WTC11 (cell line): ENCODE data around the gene MYO15B. TPM values are rescaled to one million over a fixed set of nuclear protein-coding genes. Genes with fewer than 3 reads are reported as not detected.

Experiments used
- ATAC-seq: fragments of 200-7000 bp; cut with Tn5 transposase; 2 replicates; pipeline ENCODE4 v1.10.0; 2021; ENCODE audit warnings: mild to moderate bottlenecking, moderate library complexity
- CTCF ChIA-PET: fragments of 300-600 bp; sonication (Branson Sonifier 250); formaldehyde crosslinking; loops from one replicate; lab custom pipeline; 2021; ENCODE audit warnings: antibody characterized with exemption; lab: Charles Lee
- POLR2A ChIA-PET: fragments of 350-600 bp; sonication (Branson Sonifier 250); formaldehyde crosslinking; loops from one replicate; lab custom pipeline; 2021; ENCODE audit warnings: antibody characterized with exemption; lab: Charles Lee
- DNase-seq: peaks from one replicate; pipeline ENCODE4 v3.0.0; 2021; ENCODE audit warnings: low spot score
- H3K27ac Mint-ChIP-seq: 2 replicates; pipeline ENCODE4 v1.8.0; 2021; ENCODE audit warnings: mixed read lengths
- H3K27me3 Mint-ChIP-seq: 2 replicates; pipeline ENCODE4 v1.8.0; 2021; ENCODE audit warnings: low read depth, mild to moderate bottlenecking, moderate library complexity, mixed read lengths
- H3K36me3 Mint-ChIP-seq: 2 replicates; pipeline ENCODE4 v1.8.0; 2021; ENCODE audit warnings: mixed read lengths
- H3K4me1 Mint-ChIP-seq: 2 replicates; pipeline ENCODE4 v1.8.0; 2022; ENCODE audit warnings: mixed read lengths
- H3K4me3 Mint-ChIP-seq: 2 replicates; pipeline ENCODE4 v1.8.0; 2021; ENCODE audit warnings: mild to moderate bottlenecking, moderate library complexity, mixed read lengths
- H3K9me3 Mint-ChIP-seq: 2 replicates; pipeline ENCODE4 v1.8.0; 2021; ENCODE audit warnings: mixed read lengths
- E2F1 ChIP-seq: sonication (generic); formaldehyde crosslinking; IDR thresholded peaks from 2 replicates; pipeline ENCODE4 v1.8.0; 2022; ENCODE audit warnings: mild to moderate bottlenecking, missing genetic modification reagents
- ERG ChIP-seq: fragments of 250-450 bp; sonication (Bioruptor Pico); IDR thresholded peaks from 2 replicates; pipeline ENCODE4 v1.8.0; 2021; ENCODE audit warnings: mild to moderate bottlenecking
- ETV6 ChIP-seq: sonication (generic); formaldehyde crosslinking; IDR thresholded peaks from 2 replicates; pipeline ENCODE4 v1.8.1; 2022; ENCODE audit warnings: mild to moderate bottlenecking, missing genetic modification reagents
- GABPB1 ChIP-seq: sonication (generic); formaldehyde crosslinking; IDR thresholded peaks from 2 replicates; pipeline ENCODE4 v1.8.1; 2023; ENCODE audit warnings: mild to moderate bottlenecking, missing genetic modification reagents
- IRF2 ChIP-seq: sonication (generic); formaldehyde crosslinking; IDR thresholded peaks from 2 replicates; pipeline ENCODE4 v1.8.0; 2022; ENCODE audit warnings: low read depth, missing genetic modification reagents, borderline replicate concordance
- JAZF1 ChIP-seq: fragments of 250-450 bp; sonication (Bioruptor Pico); IDR thresholded peaks from 2 replicates; pipeline ENCODE4 v1.9.0; 2021; ENCODE audit warnings: moderate library complexity, mild to moderate bottlenecking, inconsistent platforms
- MAX ChIP-seq: sonication (generic); formaldehyde crosslinking; IDR thresholded peaks from 2 replicates; pipeline ENCODE4 v1.8.0; 2022; ENCODE audit warnings: mild to moderate bottlenecking, missing genetic modification reagents
- MXD4 ChIP-seq: fragments of 250-450 bp; sonication (Bioruptor Pico); IDR thresholded peaks from 2 replicates; pipeline ENCODE4 v1.8.0; 2021; ENCODE audit warnings: mild to moderate bottlenecking, moderate library complexity, borderline replicate concordance
- NFYB ChIP-seq: sonication (generic); formaldehyde crosslinking; conservative IDR thresholded peaks from 2 replicates; pipeline ENCODE4 v1.8.0; 2022; ENCODE audit warnings: low read depth, missing genetic modification reagents
- NR1H2 ChIP-seq: sonication (generic); formaldehyde crosslinking; IDR thresholded peaks from 2 replicates; pipeline ENCODE4 v1.9.0; 2021; ENCODE audit warnings: mild to moderate bottlenecking, moderate library complexity, missing genetic modification reagents
- PRRX2 ChIP-seq: fragments of 250-450 bp; sonication (Bioruptor Pico); IDR thresholded peaks from 2 replicates; pipeline ENCODE4 v1.8.0; 2021; ENCODE audit warnings: mild to moderate bottlenecking
- ZBTB21 ChIP-seq: sonication (generic); formaldehyde crosslinking; IDR thresholded peaks from 2 replicates; pipeline ENCODE4 v1.8.1; 2023; ENCODE audit warnings: mild to moderate bottlenecking, missing genetic modification reagents, borderline replicate concordance
- ZBTB43 ChIP-seq: sonication (generic); formaldehyde crosslinking; IDR thresholded peaks from 2 replicates; pipeline ENCODE4 v1.8.1; 2023; ENCODE audit warnings: mild to moderate bottlenecking, missing genetic modification reagents
- ZNF416 ChIP-seq: fragments of 250-450 bp; sonication (Bioruptor Pico); IDR thresholded peaks from 2 replicates; pipeline ENCODE4 v1.9.0; 2021; ENCODE audit warnings: mild to moderate bottlenecking, inconsistent platforms
- total RNA-seq: library from RNA; stranded (reverse); gene quantifications from 3 replicates; pipeline ENCODE4 v1.2.3, GENCODE V29; 2021
- TF ChIP-seq, protein P1 (sequence below): sonication (generic); formaldehyde crosslinking; IDR thresholded peaks from 2 replicates; pipeline ENCODE4 v1.8.1; 2022; ENCODE audit warnings: low read depth, missing genetic modification reagents, borderline replicate concordance
- TF ChIP-seq, protein P2 (sequence below): sonication (generic); formaldehyde crosslinking; IDR thresholded peaks from 2 replicates; pipeline ENCODE4 v1.8.1; 2023; ENCODE audit warnings: mild to moderate bottlenecking, missing genetic modification reagents, borderline replicate concordance
- TF ChIP-seq, protein P3 (sequence below): sonication (generic); formaldehyde crosslinking; IDR thresholded peaks from 2 replicates; pipeline ENCODE4 v1.8.1; 2022; ENCODE audit warnings: mild to moderate bottlenecking, missing genetic modification reagents, moderate library complexity, borderline replicate concordance

Gene MYO15B
- total RNA-seq, 1 experiment from 2014 or later, result 35.6 TPM

- TF ChIP-seq, protein P1, sequence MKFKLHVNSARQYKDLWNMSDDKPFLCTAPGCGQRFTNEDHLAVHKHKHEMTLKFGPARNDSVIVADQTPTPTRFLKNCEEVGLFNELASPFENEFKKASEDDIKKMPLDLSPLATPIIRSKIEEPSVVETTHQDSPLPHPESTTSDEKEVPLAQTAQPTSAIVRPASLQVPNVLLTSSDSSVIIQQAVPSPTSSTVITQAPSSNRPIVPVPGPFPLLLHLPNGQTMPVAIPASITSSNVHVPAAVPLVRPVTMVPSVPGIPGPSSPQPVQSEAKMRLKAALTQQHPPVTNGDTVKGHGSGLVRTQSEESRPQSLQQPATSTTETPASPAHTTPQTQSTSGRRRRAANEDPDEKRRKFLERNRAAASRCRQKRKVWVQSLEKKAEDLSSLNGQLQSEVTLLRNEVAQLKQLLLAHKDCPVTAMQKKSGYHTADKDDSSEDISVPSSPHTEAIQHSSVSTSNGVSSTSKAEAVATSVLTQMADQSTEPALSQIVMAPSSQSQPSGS, result no peak
- no peak for TF ChIP-seq ETV6 (CRISPR knock-in tag)
- TF ChIP-seq, protein P2, sequence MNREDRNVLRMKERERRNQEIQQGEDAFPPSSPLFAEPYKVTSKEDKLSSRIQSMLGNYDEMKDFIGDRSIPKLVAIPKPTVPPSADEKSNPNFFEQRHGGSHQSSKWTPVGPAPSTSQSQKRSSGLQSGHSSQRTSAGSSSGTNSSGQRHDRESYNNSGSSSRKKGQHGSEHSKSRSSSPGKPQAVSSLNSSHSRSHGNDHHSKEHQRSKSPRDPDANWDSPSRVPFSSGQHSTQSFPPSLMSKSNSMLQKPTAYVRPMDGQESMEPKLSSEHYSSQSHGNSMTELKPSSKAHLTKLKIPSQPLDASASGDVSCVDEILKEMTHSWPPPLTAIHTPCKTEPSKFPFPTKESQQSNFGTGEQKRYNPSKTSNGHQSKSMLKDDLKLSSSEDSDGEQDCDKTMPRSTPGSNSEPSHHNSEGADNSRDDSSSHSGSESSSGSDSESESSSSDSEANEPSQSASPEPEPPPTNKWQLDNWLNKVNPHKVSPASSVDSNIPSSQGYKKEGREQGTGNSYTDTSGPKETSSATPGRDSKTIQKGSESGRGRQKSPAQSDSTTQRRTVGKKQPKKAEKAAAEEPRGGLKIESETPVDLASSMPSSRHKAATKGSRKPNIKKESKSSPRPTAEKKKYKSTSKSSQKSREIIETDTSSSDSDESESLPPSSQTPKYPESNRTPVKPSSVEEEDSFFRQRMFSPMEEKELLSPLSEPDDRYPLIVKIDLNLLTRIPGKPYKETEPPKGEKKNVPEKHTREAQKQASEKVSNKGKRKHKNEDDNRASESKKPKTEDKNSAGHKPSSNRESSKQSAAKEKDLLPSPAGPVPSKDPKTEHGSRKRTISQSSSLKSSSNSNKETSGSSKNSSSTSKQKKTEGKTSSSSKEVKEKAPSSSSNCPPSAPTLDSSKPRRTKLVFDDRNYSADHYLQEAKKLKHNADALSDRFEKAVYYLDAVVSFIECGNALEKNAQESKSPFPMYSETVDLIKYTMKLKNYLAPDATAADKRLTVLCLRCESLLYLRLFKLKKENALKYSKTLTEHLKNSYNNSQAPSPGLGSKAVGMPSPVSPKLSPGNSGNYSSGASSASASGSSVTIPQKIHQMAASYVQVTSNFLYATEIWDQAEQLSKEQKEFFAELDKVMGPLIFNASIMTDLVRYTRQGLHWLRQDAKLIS, result no peak
Observed at GRCh38 chr17:75654176-75654575, 66.6 kb downstream of the MYO15B start (continued).

DNA sequence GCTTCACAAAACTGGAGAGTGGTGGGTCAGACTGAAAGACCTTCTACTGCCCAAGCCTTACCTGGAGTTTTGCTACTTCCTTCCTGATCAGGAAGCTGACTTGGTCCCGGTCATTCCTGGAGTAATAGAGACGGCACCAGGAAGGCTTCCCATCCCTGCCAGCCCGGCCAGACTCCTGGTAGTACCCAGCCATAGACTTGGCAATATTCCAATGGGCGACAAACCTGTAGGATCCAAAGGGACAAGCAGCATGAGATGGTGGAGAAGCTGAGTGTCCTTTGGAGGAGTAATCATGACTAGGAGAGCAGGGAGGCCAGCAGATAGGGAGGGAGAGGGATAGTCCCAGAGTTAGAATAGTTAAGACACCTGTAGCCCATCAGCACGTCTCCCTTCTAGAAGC, 70.6 kb downstream of the MYO15B start:
- ChIA-PET CTCF (interaction anchor here (0.7 to 22.8 kb wide), 7 partner anchors 9 to 95 kb away, joined by 3 to 456 read pairs (median 4); partner anchors contain the start of genes RECQL5 and SMIM5), POLR2A (interaction anchor here (0.6 kb wide), 1 partner anchor 744 kb away, joined by 9 read pairs; no protein-coding TSS in a partner anchor)
- no peak overlapping the region for H3K4me3 Mint-ChIP-seq
- DNase-seq (no peak), ATAC-seq (no peak)
- H3K27ac Mint-ChIP-seq, result no peak overlapping the region
- H3K9me3 Mint-ChIP-seq, result no peaks in the 10 kb centered on the region
- H3K27me3 Mint-ChIP-seq, result no peaks in the 10 kb centered on the region
- H3K36me3 Mint-ChIP-seq, result peaks cover 23% of the 10 kb centered on the region
- no peaks in the 10 kb centered on the region for H3K4me1 Mint-ChIP-seq
- TF ChIP-seq ETV6 (CRISPR knock-in tag), result no peak
- no peak for TF ChIP-seq ZBTB43 (CRISPR knock-in tag)
- TF ChIP-seq, protein P3, sequence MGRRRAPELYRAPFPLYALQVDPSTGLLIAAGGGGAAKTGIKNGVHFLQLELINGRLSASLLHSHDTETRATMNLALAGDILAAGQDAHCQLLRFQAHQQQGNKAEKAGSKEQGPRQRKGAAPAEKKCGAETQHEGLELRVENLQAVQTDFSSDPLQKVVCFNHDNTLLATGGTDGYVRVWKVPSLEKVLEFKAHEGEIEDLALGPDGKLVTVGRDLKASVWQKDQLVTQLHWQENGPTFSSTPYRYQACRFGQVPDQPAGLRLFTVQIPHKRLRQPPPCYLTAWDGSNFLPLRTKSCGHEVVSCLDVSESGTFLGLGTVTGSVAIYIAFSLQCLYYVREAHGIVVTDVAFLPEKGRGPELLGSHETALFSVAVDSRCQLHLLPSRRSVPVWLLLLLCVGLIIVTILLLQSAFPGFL (CRISPR knock-in tag), result no peak
- TF ChIP-seq ERG (CRISPR knock-in tag), result no peak
- no peak for TF ChIP-seq E2F1
- TF ChIP-seq JAZF1 (CRISPR knock-in tag), result no peak
- no peak for TF ChIP-seq NR1H2 (CRISPR knock-in tag)
- no peak for TF ChIP-seq IRF2 (CRISPR knock-in tag)
- TF ChIP-seq MAX (CRISPR knock-in tag), result no peak

GRCh38 chr17:75661531-75661930, 73.9 kb downstream of the MYO15B start:
- no peaks in the 10 kb centered on the region for H3K27me3 Mint-ChIP-seq
- H3K4me3 Mint-ChIP-seq, result no peak overlapping the region
- DNase-seq (no peak), ATAC-seq (no peak)
- peaks cover 29% of the 10 kb centered on the region for H3K36me3 Mint-ChIP-seq
- H3K9me3 Mint-ChIP-seq, result no peaks in the 10 kb centered on the region
- H3K4me1 Mint-ChIP-seq, result peaks cover 7% of the 10 kb centered on the region; the same call in 1 of the 2 replicates
- ChIA-PET POLR2A (no interaction called here), CTCF (interaction anchor here (22.8 kb wide), 1 partner anchor 28 kb away, joined by 456 read pairs; the partner anchor contains the start of gene SMIM5)
- no peak overlapping the region for H3K27ac Mint-ChIP-seq
- TF ChIP-seq ZBTB21 (CRISPR knock-in tag) (no peak), MXD4 (CRISPR knock-in tag) (no peak), PRRX2 (CRISPR knock-in tag) (no peak), NFYB (CRISPR knock-in tag) (no peak), GABPB1 (CRISPR knock-in tag) (no peak), ZNF416 (CRISPR knock-in tag) (no peak)
- TF ChIP-seq, protein P3 (CRISPR knock-in tag), result no peak
